Panc1 (cell line): Measurements from ENCODE around the gene SND1.

Experiments used
- POLR2AphosphoS5 ChIP-seq: IDR thresholded peaks from 2 replicates; pipeline ENCODE4 v1.6.1; 2012; ENCODE audit warnings: mild to moderate bottlenecking, low read depth, low read length, moderate library complexity
- SIN3A ChIP-seq: IDR thresholded peaks from 2 replicates; pipeline ENCODE4 v1.6.1; 2012; ENCODE audit warnings: low read depth, mild to moderate bottlenecking, low read length, moderate library complexity, borderline replicate concordance; ENCODE audit not compliant: insufficient read depth
- TCF7L2 ChIP-seq: IDR thresholded peaks from 2 replicates; pipeline ENCODE4 v1.6.1; 2011; ENCODE audit warnings: mild to moderate bottlenecking, low read depth, low read length, inconsistent platforms
- TF ChIP-seq, protein P1 (sequence below): fragments of 450-650 bp; IDR thresholded peaks from 2 replicates; pipeline ENCODE4 v1.5.1; 2017; ENCODE audit warnings: mild to moderate bottlenecking
- TF ChIP-seq, protein P2 (sequence below), 2 experiments: IDR thresholded peaks; 2 replicates each; pipeline ENCODE4 v1.6.1; 2011 to 2012; ENCODE audit warnings: low read depth in 2 of 2, control low read depth in 1 of 2, low read length in 1 of 2, mild to moderate bottlenecking in 1 of 2, moderate library complexity in 1 of 2; ENCODE audit not compliant: insufficient read depth in 1 of 2

DNA sequence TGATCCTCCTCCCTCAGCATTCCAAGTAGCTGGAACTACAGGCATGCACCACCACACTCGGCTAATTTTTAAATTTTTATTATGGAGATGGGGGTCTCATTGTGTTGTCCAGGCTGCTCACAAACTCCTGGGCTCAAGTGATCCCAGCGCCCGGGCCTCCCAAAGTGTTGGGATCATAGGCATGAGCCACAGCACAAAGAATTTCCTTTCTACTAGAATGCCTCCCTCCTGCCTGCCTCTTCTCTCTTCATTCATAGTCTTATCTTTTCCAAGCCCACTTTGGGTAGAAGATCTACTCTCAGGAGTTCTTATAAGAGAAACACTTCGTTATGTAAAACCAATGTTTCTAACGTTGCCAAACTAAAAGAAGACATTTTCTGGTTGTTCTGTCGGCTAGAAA is 235.1 kb downstream of the SND1 start:
- TF ChIP-seq, protein P1, sequence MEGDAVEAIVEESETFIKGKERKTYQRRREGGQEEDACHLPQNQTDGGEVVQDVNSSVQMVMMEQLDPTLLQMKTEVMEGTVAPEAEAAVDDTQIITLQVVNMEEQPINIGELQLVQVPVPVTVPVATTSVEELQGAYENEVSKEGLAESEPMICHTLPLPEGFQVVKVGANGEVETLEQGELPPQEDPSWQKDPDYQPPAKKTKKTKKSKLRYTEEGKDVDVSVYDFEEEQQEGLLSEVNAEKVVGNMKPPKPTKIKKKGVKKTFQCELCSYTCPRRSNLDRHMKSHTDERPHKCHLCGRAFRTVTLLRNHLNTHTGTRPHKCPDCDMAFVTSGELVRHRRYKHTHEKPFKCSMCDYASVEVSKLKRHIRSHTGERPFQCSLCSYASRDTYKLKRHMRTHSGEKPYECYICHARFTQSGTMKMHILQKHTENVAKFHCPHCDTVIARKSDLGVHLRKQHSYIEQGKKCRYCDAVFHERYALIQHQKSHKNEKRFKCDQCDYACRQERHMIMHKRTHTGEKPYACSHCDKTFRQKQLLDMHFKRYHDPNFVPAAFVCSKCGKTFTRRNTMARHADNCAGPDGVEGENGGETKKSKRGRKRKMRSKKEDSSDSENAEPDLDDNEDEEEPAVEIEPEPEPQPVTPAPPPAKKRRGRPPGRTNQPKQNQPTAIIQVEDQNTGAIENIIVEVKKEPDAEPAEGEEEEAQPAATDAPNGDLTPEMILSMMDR: no peak
- TF ChIP-seq POLR2AphosphoS5 (no peak), SIN3A (no peak), TCF7L2 (no peak)
- TF ChIP-seq, protein P2, sequence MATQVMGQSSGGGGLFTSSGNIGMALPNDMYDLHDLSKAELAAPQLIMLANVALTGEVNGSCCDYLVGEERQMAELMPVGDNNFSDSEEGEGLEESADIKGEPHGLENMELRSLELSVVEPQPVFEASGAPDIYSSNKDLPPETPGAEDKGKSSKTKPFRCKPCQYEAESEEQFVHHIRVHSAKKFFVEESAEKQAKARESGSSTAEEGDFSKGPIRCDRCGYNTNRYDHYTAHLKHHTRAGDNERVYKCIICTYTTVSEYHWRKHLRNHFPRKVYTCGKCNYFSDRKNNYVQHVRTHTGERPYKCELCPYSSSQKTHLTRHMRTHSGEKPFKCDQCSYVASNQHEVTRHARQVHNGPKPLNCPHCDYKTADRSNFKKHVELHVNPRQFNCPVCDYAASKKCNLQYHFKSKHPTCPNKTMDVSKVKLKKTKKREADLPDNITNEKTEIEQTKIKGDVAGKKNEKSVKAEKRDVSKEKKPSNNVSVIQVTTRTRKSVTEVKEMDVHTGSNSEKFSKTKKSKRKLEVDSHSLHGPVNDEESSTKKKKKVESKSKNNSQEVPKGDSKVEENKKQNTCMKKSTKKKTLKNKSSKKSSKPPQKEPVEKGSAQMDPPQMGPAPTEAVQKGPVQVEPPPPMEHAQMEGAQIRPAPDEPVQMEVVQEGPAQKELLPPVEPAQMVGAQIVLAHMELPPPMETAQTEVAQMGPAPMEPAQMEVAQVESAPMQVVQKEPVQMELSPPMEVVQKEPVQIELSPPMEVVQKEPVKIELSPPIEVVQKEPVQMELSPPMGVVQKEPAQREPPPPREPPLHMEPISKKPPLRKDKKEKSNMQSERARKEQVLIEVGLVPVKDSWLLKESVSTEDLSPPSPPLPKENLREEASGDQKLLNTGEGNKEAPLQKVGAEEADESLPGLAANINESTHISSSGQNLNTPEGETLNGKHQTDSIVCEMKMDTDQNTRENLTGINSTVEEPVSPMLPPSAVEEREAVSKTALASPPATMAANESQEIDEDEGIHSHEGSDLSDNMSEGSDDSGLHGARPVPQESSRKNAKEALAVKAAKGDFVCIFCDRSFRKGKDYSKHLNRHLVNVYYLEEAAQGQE (IDR thresholded peaks at IDR 0.05; ENCODE audit: insufficient read depth in 1 of 2, low read depth in 2 of 2, low read length in 1 of 2): no peak
